ENCODE data around the gene SLC7A11. TPM values are rescaled to one million over a fixed set of nuclear protein-coding genes. Genes with fewer than 3 reads are reported as not detected.

Gene SLC7A11
- total RNA-seq, 2 experiments from 2014 or later, result 5.2 to 5.3 TPM

- Mint-ChIP-seq H3K4me3 (no peak overlapping the region), H3K36me3 (peaks cover 5% of the 10 kb centered on the region), H3K4me1 (no peaks in the 10 kb centered on the region), H3K27me3 (no peaks in the 10 kb centered on the region), H3K27ac (no peak overlapping the region), H3K9me3 (no peaks in the 10 kb centered on the region)
- no peak for DNase-seq
Measured at GRCh38 chr4:138178566-138178965, 63.6 kb downstream of the SLC7A11 start.

- Mint-ChIP-seq H3K27ac (no peak overlapping the region), H3K27me3 (no peaks in the 10 kb centered on the region), H3K9me3 (no peaks in the 10 kb centered on the region), H3K4me1 (no peaks in the 10 kb centered on the region), H3K4me3 (no peak overlapping the region), H3K36me3 (peaks cover 5% of the 10 kb centered on the region)
- DNase-seq, result no peak
Measured at GRCh38 chr4:138177278-138177968, 64.7 kb downstream of the SLC7A11 start.

- Mint-ChIP-seq H3K9me3 (no peaks in the 10 kb centered on the region), H3K27me3 (no peaks in the 10 kb centered on the region), H3K4me3 (no peak overlapping the region), H3K27ac (no peak overlapping the region), H3K4me1 (no peaks in the 10 kb centered on the region), H3K36me3 (peaks cover 5% of the 10 kb centered on the region)
- no peak for DNase-seq
Measured at GRCh38 chr4:138174981-138175794, 67.0 kb downstream of the SLC7A11 start.

GRCh38 chr4:138164208-138164607, 77.9 kb downstream of the SLC7A11 start:
- Mint-ChIP-seq H3K27me3 (no peaks in the 10 kb centered on the region), H3K4me3 (no peak overlapping the region), H3K4me1 (no peaks in the 10 kb centered on the region), H3K27ac (no peak overlapping the region), H3K9me3 (no peaks in the 10 kb centered on the region), H3K36me3 (no peaks in the 10 kb centered on the region)
- DNase-seq, result no peak

GRCh38 chr4:138163171-138163570, 79.0 kb downstream of the SLC7A11 start:
- Mint-ChIP-seq H3K4me1 (no peaks in the 10 kb centered on the region), H3K4me3 (no peak overlapping the region), H3K27me3 (no peaks in the 10 kb centered on the region)

GRCh38 chr4:138162259-138162658, 79.9 kb downstream of the SLC7A11 start:
- DNase-seq, result no peak
- Mint-ChIP-seq H3K4me1 (no peaks in the 10 kb centered on the region), H3K4me3 (no peak overlapping the region), H3K36me3 (no peaks in the 10 kb centered on the region), H3K27me3 (no peaks in the 10 kb centered on the region), H3K27ac (no peak overlapping the region), H3K9me3 (no peaks in the 10 kb centered on the region)

More at GRCh38 chr4:138163171-138163570, 79.0 kb downstream of the SLC7A11 start:
- Mint-ChIP-seq H3K27ac (no peak overlapping the region), H3K36me3 (no peaks in the 10 kb centered on the region), H3K9me3 (no peaks in the 10 kb centered on the region)
- DNase-seq, result no peak

GRCh38 chr4:138161351-138161750, 80.8 kb downstream of the SLC7A11 start:
- DNase-seq, result no peak
- Mint-ChIP-seq H3K36me3 (no peaks in the 10 kb centered on the region), H3K9me3 (no peaks in the 10 kb centered on the region), H3K4me3 (no peak overlapping the region), H3K27ac (no peak overlapping the region), H3K27me3 (no peaks in the 10 kb centered on the region), H3K4me1 (no peaks in the 10 kb centered on the region)

GRCh38 chr4:138158746-138159297, 83.3 kb downstream of the SLC7A11 start:
- Mint-ChIP-seq H3K9me3 (no peaks in the 10 kb centered on the region), H3K36me3 (no peaks in the 10 kb centered on the region), H3K27me3 (no peaks in the 10 kb centered on the region), H3K27ac (no peak overlapping the region), H3K4me1 (no peaks in the 10 kb centered on the region), H3K4me3 (no peak overlapping the region)
- no peak for DNase-seq

- Mint-ChIP-seq H3K4me3 (no peak overlapping the region), H3K4me1 (no peaks in the 10 kb centered on the region), H3K27me3 (no peaks in the 10 kb centered on the region), H3K36me3 (no peaks in the 10 kb centered on the region), H3K27ac (no peak overlapping the region), H3K9me3 (peaks cover 2% of the 10 kb centered on the region)
- DNase-seq, result no peak
Measured at GRCh38 chr4:138140879-138141278, 101.3 kb downstream of the SLC7A11 start.

- Mint-ChIP-seq H3K4me3 (no peak overlapping the region), H3K9me3 (peaks cover 2% of the 10 kb centered on the region), H3K36me3 (no peaks in the 10 kb centered on the region), H3K27me3 (no peaks in the 10 kb centered on the region), H3K27ac (no peak overlapping the region), H3K4me1 (no peaks in the 10 kb centered on the region)
- DNase-seq, result no peak
Measured at GRCh38 chr4:138138774-138139173, 103.4 kb downstream of the SLC7A11 start.

GRCh38 chr4:138135610-138136009, 106.5 kb downstream of the SLC7A11 start:
- H3K9me3 Mint-ChIP-seq, result peaks cover 11% of the 10 kb centered on the region
- no peaks in the 10 kb centered on the region for H3K27me3 Mint-ChIP-seq
- no peaks in the 10 kb centered on the region for H3K36me3 Mint-ChIP-seq
- H3K4me1 Mint-ChIP-seq, result no peaks in the 10 kb centered on the region
- H3K27ac Mint-ChIP-seq, result no peak overlapping the region
- DNase-seq, result no peak
- no peak overlapping the region for H3K4me3 Mint-ChIP-seq

GRCh38 chr4:138118270-138118669, 123.9 kb downstream of the SLC7A11 start:
- no peak for DNase-seq
- H3K9me3 Mint-ChIP-seq, result peaks cover 2% of the 10 kb centered on the region
- no peak overlapping the region for H3K4me3 Mint-ChIP-seq
- peaks cover 4% of the 10 kb centered on the region for H3K27me3 Mint-ChIP-seq
- no peaks in the 10 kb centered on the region for H3K4me1 Mint-ChIP-seq
- H3K36me3 Mint-ChIP-seq, result no peaks in the 10 kb centered on the region
- H3K27ac Mint-ChIP-seq, result no peak overlapping the region

GRCh38 chr4:138115053-138115452, 127.1 kb downstream of the SLC7A11 start:
- Mint-ChIP-seq H3K36me3 (no peaks in the 10 kb centered on the region), H3K27ac (no peak overlapping the region)
- DNase-seq, result no peak

GRCh38 chr4:138114434-138114833, 127.7 kb downstream of the SLC7A11 start:
- Mint-ChIP-seq H3K4me3 (no peak overlapping the region), H3K27ac (no peak overlapping the region), H3K9me3 (no peaks in the 10 kb centered on the region), H3K4me1 (no peaks in the 10 kb centered on the region), H3K36me3 (no peaks in the 10 kb centered on the region), H3K27me3 (peaks cover 4% of the 10 kb centered on the region)
- DNase-seq, result no peak

More at GRCh38 chr4:138115053-138115452, 127.1 kb downstream of the SLC7A11 start:
- no peak overlapping the region for H3K4me3 Mint-ChIP-seq
- peaks cover 4% of the 10 kb centered on the region for H3K27me3 Mint-ChIP-seq
- no peaks in the 10 kb centered on the region for H3K9me3 Mint-ChIP-seq
- H3K4me1 Mint-ChIP-seq, result no peaks in the 10 kb centered on the region

Data from activated naive CD8-positive, alpha-beta T cell treated with anti-CD3 and anti-CD28 coated beads for 36 hours (primary cell).